ENCODE results near the gene ACSM2A.
"Not testable (repeated sequence)": the region's sequence is repeated elsewhere in the genome, so short reads cannot be mapped to it uniquely, and the experiment has no call there.

The ACSM2A gene

GRCh38 chr16:20460313-20460712 lies 9.0 kb downstream of the ACSM2A start:
- DNase-seq = not testable (repeated sequence)

GRCh38 chr16:20468954-20469353 lies 17.6 kb downstream of the ACSM2A start:
- not testable (repeated sequence) for DNase-seq

GRCh38 chr16:20469930-20470329 lies 18.6 kb downstream of the ACSM2A start:
- not testable (repeated sequence) for DNase-seq

- DNase-seq = not testable (repeated sequence)
Measured at GRCh38 chr16:20470732-20471131, 19.4 kb downstream of the ACSM2A start.

- not testable (repeated sequence) for DNase-seq
Measured at GRCh38 chr16:20477188-20477744, 25.9 kb downstream of the ACSM2A start.

- not testable (repeated sequence) for DNase-seq
Measured at GRCh38 chr16:20483989-20484388, 32.7 kb downstream of the ACSM2A start.

- DNase-seq = no peak
Measured at GRCh38 chr16:20484726-20485125, 33.4 kb downstream of the ACSM2A start.

GRCh38 chr16:20485408-20485807 lies 34.1 kb downstream of the ACSM2A start:
- no peak for DNase-seq

- not testable (repeated sequence) for DNase-seq
Measured at GRCh38 chr16:20490994-20491393, 39.7 kb downstream of the ACSM2A start.

GRCh38 chr16:20491448-20491847 lies 40.1 kb downstream of the ACSM2A start:
- DNase-seq = not testable (repeated sequence)

GRCh38 chr16:20504418-20504817 lies 53.1 kb downstream of the ACSM2A start:
- DNase-seq = no peak

- no peak for DNase-seq
Measured at GRCh38 chr16:20507280-20507679, 56.0 kb downstream of the ACSM2A start.

GRCh38 chr16:20510323-20510722 lies 59.0 kb downstream of the ACSM2A start:
- DNase-seq = no peak

- DNase-seq = no peak
Measured at GRCh38 chr16:20515688-20516090, 64.4 kb downstream of the ACSM2A start.

GRCh38 chr16:20517149-20517548 lies 65.8 kb downstream of the ACSM2A start:
- DNase-seq = no peak

GRCh38 chr16:20519231-20519630 lies 67.9 kb downstream of the ACSM2A start:
- no peak for DNase-seq

- DNase-seq = no peak
Measured at GRCh38 chr16:20520103-20520502, 68.8 kb downstream of the ACSM2A start.

GRCh38 chr16:20531795-20532194 lies 80.5 kb downstream of the ACSM2A start:
- not testable (repeated sequence) for DNase-seq

- DNase-seq = not testable (repeated sequence)
Measured at GRCh38 chr16:20532284-20532792, 81.0 kb downstream of the ACSM2A start.

- DNase-seq = not testable (repeated sequence)
Measured at GRCh38 chr16:20536669-20537068, 85.3 kb downstream of the ACSM2A start.
